HG03108 (cell line): ENCODE data around the gene ZNF146.
"Not testable (repeated sequence)": the region's sequence is repeated elsewhere in the genome, so short reads cannot be mapped to it uniquely, and the experiment has no call there.

Source experiments
- ATAC-seq: cut with Tn5 transposase; IDR thresholded peaks from one replicate; pipeline ENCODE4 v1.9.1; 2021; ENCODE audit warnings: moderate library complexity; ENCODE audit not compliant: unreplicated experiment

ZNF146 gene

GRCh38 chr19:36233626-36234025 is 18.7 kb downstream of the ZNF146 start:
- not testable (repeated sequence) for ATAC-seq

GRCh38 chr19:36236304-36236945 is 21.5 kb downstream of the ZNF146 start:
- no peak for ATAC-seq

- no peak for ATAC-seq
These were observed 22.0 kb downstream of the ZNF146 start for GRCh38 chr19:36236946-36237310.

- no peak for ATAC-seq
These were observed 29.2 kb downstream of the ZNF146 start for GRCh38 chr19:36244066-36244465.

GRCh38 chr19:36245210-36246005 is 30.5 kb downstream of the ZNF146 start:
- no peak for ATAC-seq

GRCh38 chr19:36246006-36246481 is 31.1 kb downstream of the ZNF146 start:
- ATAC-seq = no peak

GRCh38 chr19:36252047-36252446 is 37.1 kb downstream of the ZNF146 start:
- no peak for ATAC-seq

- no peak for ATAC-seq
These were observed 39.9 kb downstream of the ZNF146 start for GRCh38 chr19:36254848-36255247.

GRCh38 chr19:36255316-36255715 is 40.4 kb downstream of the ZNF146 start:
- ATAC-seq = no peak

- no peak for ATAC-seq
These were observed 41.2 kb downstream of the ZNF146 start for GRCh38 chr19:36256064-36256463.

GRCh38 chr19:36256853-36257519 is 42.1 kb downstream of the ZNF146 start:
- ATAC-seq = no peak

GRCh38 chr19:36257520-36257876 is 42.6 kb downstream of the ZNF146 start:
- ATAC-seq = no peak

- no peak for ATAC-seq
These were observed 43.3 kb downstream of the ZNF146 start for GRCh38 chr19:36258028-36258875.

- no peak for ATAC-seq
These were observed 44.3 kb downstream of the ZNF146 start for GRCh38 chr19:36259211-36259610.

- ATAC-seq = no peak
These were observed 50.2 kb downstream of the ZNF146 start for GRCh38 chr19:36265064-36265463.

GRCh38 chr19:36265856-36266374 is 51.0 kb downstream of the ZNF146 start:
- no peak for ATAC-seq

GRCh38 chr19:36266375-36266961 is 51.6 kb downstream of the ZNF146 start:
- ATAC-seq = no peak

GRCh38 chr19:36267061-36267845 is 52.3 kb downstream of the ZNF146 start:
- no peak for ATAC-seq

GRCh38 chr19:36268081-36268480 is 53.2 kb downstream of the ZNF146 start:
- ATAC-seq = not testable (repeated sequence)

GRCh38 chr19:36268591-36268990 is 53.7 kb downstream of the ZNF146 start:
- ATAC-seq = not testable (repeated sequence)
